NT2/D1 (cell line): ENCODE data around the gene GNG12.

Source experiments
- SUZ12 ChIP-seq: IDR thresholded peaks from 2 replicates; pipeline ENCODE4 v1.6.1; 2011; ENCODE audit not compliant: insufficient read length, insufficient read depth; ENCODE audit errors: extremely low read depth
- YY1 ChIP-seq: IDR thresholded peaks from 2 replicates; pipeline ENCODE4 v1.6.1; 2011; ENCODE audit not compliant: insufficient read length, insufficient read depth

DNA sequence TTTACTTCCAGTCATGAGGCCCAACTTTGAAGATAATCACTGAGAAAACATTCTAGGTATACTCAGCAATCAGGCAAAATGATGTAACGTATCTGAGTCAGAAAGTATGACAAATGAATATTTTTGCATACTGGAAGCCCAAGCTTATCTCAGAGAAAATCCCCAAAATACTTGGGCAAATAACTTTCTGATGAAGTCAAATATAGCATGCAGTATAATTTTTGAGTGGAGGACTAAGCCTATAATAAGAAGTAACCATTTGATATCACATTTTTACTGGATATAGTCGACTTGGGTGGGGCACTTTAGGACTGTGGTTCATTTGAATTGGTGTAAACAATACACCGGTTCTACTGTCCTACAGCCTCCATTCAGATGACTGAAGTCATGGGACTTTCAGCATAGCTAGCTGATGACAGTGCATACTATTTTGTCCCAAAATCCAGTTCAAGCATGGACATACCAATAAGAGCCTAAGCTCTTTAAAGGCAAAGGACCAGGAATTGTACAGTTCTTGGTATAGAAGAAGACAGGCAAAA lies 150.5 kb downstream of the GNG12 start:
- TF ChIP-seq YY1 (no peak), SUZ12 (no peak)
